Measurements from ENCODE around the gene EPS15. TPM values are rescaled to one million over a fixed set of nuclear protein-coding genes. Genes with fewer than 3 reads are reported as not detected.

Gene EPS15
- total RNA-seq, 1 donor from 2014 or later = 44.9 TPM

DNA sequence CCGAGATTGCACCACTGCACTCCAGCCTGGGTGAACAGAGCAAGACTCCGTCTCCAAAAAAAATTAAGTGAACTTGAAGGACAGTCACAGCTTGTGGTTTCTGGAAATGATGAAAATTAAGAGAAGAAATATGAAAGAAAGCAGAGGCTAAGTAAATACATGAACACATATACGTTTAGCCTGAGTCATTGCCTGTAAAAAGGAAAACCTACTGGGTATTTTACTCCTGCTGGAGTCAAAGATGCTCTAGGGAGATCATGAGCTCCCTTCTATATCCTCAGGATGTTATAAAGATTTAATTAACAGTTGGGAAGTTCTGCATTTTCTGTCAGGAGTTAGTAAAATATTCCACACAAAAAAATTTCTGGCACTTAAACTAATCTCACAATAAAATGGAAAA lies 145.2 kb downstream of the EPS15 start:
- peaks cover 6 to 33% (median 21%) of the 10 kb centered on the region in 3 donors for H3K36me3 ChIP-seq (ENCODE audit: control insufficient read depth in 3 of 3, insufficient read depth in 3 of 3, low read length in 3 of 3)
- no peaks in the 10 kb centered on the region for H3K4me1 ChIP-seq (ENCODE audit: control insufficient read depth in 3 of 3, insufficient read depth in 3 of 3, low read length in 3 of 3)
- no peaks in the 10 kb centered on the region for H3K9me3 ChIP-seq (ENCODE audit: control insufficient read depth in 3 of 3, low read length in 3 of 3)
- H3K9ac ChIP-seq (ENCODE audit: low read depth in 1 of 3, low read length in 3 of 3) = no peak overlapping the region
- H3K4me3 ChIP-seq (ENCODE audit: low read length in 3 of 3) = no peak overlapping the region
- H3K27ac ChIP-seq (ENCODE audit: low read depth, low read length) = no peak overlapping the region
- no peaks in the 10 kb centered on the region for H3K27me3 ChIP-seq (ENCODE audit: control insufficient read depth in 3 of 3, insufficient read depth in 3 of 3, low read length in 3 of 3)

DNA sequence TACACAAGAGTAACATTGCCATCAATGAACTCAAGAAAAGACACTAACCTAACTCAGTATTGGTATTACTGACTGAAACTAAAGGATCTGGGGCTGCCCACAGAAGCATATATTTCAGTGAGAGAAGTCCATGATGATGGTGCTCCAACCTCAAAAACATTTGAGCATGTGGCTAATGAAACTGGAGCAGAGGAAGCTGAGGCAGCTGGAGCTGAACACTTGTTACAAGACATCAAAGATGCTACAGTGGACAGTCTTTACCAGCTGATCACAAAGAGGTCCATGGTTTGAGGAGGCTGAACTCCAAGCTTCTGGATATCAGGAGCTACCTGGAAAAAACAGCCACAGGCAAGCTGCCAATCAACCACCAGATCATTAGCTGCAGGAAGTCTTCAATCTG lies 146.5 kb downstream of the EPS15 start:
- H3K9me3 ChIP-seq (ENCODE audit: control insufficient read depth in 3 of 3, low read length in 3 of 3) = no peaks in the 10 kb centered on the region
- no peak overlapping the region for H3K9ac ChIP-seq (ENCODE audit: low read depth in 1 of 3, low read length in 3 of 3)
- H3K27me3 ChIP-seq (ENCODE audit: control insufficient read depth in 3 of 3, insufficient read depth in 3 of 3, low read length in 3 of 3) = no peaks in the 10 kb centered on the region
- H3K27ac ChIP-seq (ENCODE audit: low read depth, low read length) = no peak overlapping the region
- no peak overlapping the region for H3K4me3 ChIP-seq (ENCODE audit: low read length in 3 of 3)
- H3K36me3 ChIP-seq (ENCODE audit: control insufficient read depth in 3 of 3, insufficient read depth in 3 of 3, low read length in 3 of 3) = peaks cover 6 to 33% (median 21%) of the 10 kb centered on the region in 3 donors
- no peaks in the 10 kb centered on the region for H3K4me1 ChIP-seq (ENCODE audit: control insufficient read depth in 3 of 3, insufficient read depth in 3 of 3, low read length in 3 of 3)

DNA sequence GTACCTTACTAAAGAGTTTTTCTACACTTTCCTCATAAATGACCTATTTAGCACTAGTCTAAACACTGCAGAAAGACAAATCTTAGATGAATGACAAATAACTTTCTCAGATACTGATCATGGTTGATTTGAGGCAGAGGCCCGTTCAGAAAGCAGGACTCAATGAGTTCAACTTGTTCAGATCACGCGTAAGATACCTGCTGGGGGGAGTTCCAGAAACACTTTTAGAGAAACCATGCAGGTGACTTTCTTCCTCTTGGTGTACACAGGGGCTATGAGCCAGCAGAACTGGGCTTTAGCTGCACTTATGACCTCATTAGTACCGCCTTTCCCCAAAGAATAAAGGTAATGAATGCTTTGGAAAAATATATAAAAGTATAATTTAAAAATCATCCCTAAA lies 149.9 kb downstream of the EPS15 start:
- no peaks in the 10 kb centered on the region for H3K27me3 ChIP-seq (ENCODE audit: control insufficient read depth in 3 of 3, insufficient read depth in 3 of 3, low read length in 3 of 3)
- no peaks in the 10 kb centered on the region for H3K9me3 ChIP-seq (ENCODE audit: control insufficient read depth in 3 of 3, low read length in 3 of 3)
- no peaks in the 10 kb centered on the region for H3K4me1 ChIP-seq (ENCODE audit: control insufficient read depth in 3 of 3, insufficient read depth in 3 of 3, low read length in 3 of 3)
- H3K36me3 ChIP-seq (ENCODE audit: control insufficient read depth in 3 of 3, insufficient read depth in 3 of 3, low read length in 3 of 3) = peaks cover 11 to 28% (median 27%) of the 10 kb centered on the region in 3 donors
- H3K27ac ChIP-seq (ENCODE audit: low read depth, low read length) = no peak overlapping the region
- H3K9ac ChIP-seq (ENCODE audit: low read depth in 1 of 3, low read length in 3 of 3) = no peak overlapping the region
- H3K4me3 ChIP-seq (ENCODE audit: low read length in 3 of 3) = no peak overlapping the region

DNA sequence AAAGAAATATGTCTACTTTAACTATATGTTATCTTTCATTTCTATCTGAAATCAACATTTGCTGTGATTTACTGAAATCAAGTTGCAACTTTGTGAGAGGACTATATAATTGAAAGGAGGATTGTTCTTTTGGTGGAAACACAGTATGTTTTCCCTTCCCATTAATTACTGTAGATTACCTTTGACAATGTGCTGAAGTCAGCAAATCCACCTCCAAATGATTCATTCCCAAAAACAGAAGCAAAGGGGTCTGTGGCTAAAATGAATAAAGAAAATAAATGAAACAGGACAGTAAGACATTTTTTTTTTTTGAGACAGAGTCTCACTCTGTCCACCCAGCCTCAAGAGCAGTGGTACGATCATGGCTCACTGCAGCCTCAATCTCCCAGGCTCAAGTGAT lies 153.3 kb downstream of the EPS15 start:
- H3K9me3 ChIP-seq (ENCODE audit: control insufficient read depth in 3 of 3, low read length in 3 of 3) = no peaks in the 10 kb centered on the region
- no peaks in the 10 kb centered on the region for H3K4me1 ChIP-seq (ENCODE audit: control insufficient read depth in 3 of 3, insufficient read depth in 3 of 3, low read length in 3 of 3)
- H3K36me3 ChIP-seq (ENCODE audit: control insufficient read depth in 3 of 3, insufficient read depth in 3 of 3, low read length in 3 of 3) = peaks cover 11 to 29% (median 21%) of the 10 kb centered on the region in 3 donors
- no peaks in the 10 kb centered on the region for H3K27me3 ChIP-seq (ENCODE audit: control insufficient read depth in 3 of 3, insufficient read depth in 3 of 3, low read length in 3 of 3)
- H3K9ac ChIP-seq (ENCODE audit: low read depth in 1 of 3, low read length in 3 of 3) = no peak overlapping the region
- H3K27ac ChIP-seq (ENCODE audit: low read depth, low read length) = no peak overlapping the region
- H3K4me3 ChIP-seq (ENCODE audit: low read length in 3 of 3) = no peak overlapping the region

DNA sequence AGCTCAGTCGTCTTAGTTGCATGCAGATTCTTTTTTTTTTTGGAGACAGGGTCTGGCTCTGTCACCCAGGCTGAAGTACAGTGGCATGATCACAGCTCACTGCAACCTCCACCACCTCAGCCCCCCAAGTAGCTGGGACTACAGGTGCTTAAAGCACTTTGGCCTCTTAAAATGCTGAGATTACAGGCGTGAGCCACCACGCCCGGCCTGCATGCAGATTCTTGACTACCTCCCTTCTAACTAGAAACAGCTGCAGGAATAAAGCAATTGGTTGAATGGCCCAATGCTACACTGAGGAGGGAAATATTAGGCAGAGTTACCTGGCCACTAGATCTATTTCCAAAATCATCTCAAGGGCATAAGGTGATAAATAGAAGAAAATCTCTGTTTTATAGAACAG lies 159.2 kb downstream of the EPS15 start:
- no peaks in the 10 kb centered on the region for H3K9me3 ChIP-seq (ENCODE audit: control insufficient read depth in 3 of 3, low read length in 3 of 3)
- H3K9ac ChIP-seq (ENCODE audit: low read depth in 1 of 3, low read length in 3 of 3) = no peak overlapping the region
- H3K36me3 ChIP-seq (ENCODE audit: control insufficient read depth in 3 of 3, insufficient read depth in 3 of 3, low read length in 3 of 3) = peaks cover 12 to 43% (median 25%) of the 10 kb centered on the region in 3 donors
- no peaks in the 10 kb centered on the region for H3K27me3 ChIP-seq (ENCODE audit: control insufficient read depth in 3 of 3, insufficient read depth in 3 of 3, low read length in 3 of 3)
- H3K4me3 ChIP-seq (ENCODE audit: low read length in 3 of 3) = no peak overlapping the region
- no peaks in the 10 kb centered on the region for H3K4me1 ChIP-seq (ENCODE audit: control insufficient read depth in 3 of 3, insufficient read depth in 3 of 3, low read length in 3 of 3)
- H3K27ac ChIP-seq (ENCODE audit: low read depth, low read length) = no peak overlapping the region

DNA sequence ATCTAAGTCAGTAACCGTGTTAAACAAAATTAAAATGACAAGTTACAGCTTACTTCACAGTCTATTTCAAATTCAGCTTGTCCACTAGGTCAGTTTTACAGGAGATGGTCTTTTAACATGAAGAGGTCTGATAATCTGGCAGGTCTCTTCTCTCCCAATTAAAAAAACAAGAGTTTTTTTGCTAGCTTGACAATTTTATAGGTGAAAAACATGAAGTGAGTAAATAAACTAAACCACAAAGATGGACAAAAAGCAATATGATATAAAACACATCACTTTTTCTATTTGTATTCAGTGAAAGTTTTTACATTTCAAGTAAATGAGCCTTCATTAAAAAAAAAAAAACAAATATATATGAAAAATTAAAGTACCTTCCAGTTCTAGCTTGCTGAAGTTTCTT lies 163.7 kb downstream of the EPS15 start:
- Histone ChIP-seq H3K4me3 (ENCODE audit: low read length in 3 of 3) (no peak overlapping the region), H3K4me1 (ENCODE audit: control insufficient read depth in 3 of 3, insufficient read depth in 3 of 3, low read length in 3 of 3) (no peaks in the 10 kb centered on the region), H3K9me3 (ENCODE audit: control insufficient read depth in 3 of 3, low read length in 3 of 3) (no peaks in the 10 kb centered on the region), H3K27me3 (ENCODE audit: control insufficient read depth in 3 of 3, insufficient read depth in 3 of 3, low read length in 3 of 3) (no peaks in the 10 kb centered on the region), H3K36me3 (ENCODE audit: control insufficient read depth in 3 of 3, insufficient read depth in 3 of 3, low read length in 3 of 3) (peaks cover 5 to 22% (median 16%) of the 10 kb centered on the region in 3 donors), H3K9ac (ENCODE audit: low read depth in 1 of 3, low read length in 3 of 3) (no peak overlapping the region), H3K27ac (ENCODE audit: low read depth, low read length) (no peak overlapping the region)

DNA sequence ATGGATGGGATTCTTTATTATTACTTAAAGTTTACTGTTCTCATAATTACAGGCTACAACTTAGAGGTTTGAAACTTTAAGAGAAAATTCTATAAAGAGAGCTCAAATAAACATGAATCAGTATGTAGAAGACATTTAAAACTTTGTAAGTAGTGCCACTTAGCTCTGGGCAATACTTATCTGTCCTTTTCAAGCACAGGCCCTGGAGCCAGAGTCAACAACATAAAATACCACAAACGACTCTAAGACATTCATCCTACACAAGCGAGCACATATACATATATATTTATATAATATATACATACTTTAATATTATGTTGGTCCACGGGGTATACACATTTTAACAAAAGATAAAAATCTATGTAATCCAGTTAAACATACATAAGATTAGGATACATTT lies 164.7 kb downstream of the EPS15 start:
- Histone ChIP-seq H3K4me3 (ENCODE audit: low read length in 3 of 3) (no peak overlapping the region), H3K27me3 (ENCODE audit: control insufficient read depth in 3 of 3, insufficient read depth in 3 of 3, low read length in 3 of 3) (no peaks in the 10 kb centered on the region), H3K9ac (ENCODE audit: low read depth in 1 of 3, low read length in 3 of 3) (no peak overlapping the region), H3K9me3 (ENCODE audit: control insufficient read depth in 3 of 3, low read length in 3 of 3) (no peaks in the 10 kb centered on the region), H3K36me3 (ENCODE audit: control insufficient read depth in 3 of 3, insufficient read depth in 3 of 3, low read length in 3 of 3) (peaks cover 2 to 16% (median 16%) of the 10 kb centered on the region in 3 donors), H3K4me1 (ENCODE audit: control insufficient read depth in 3 of 3, insufficient read depth in 3 of 3, low read length in 3 of 3) (no peaks in the 10 kb centered on the region), H3K27ac (ENCODE audit: low read depth, low read length) (no peak overlapping the region)

DNA sequence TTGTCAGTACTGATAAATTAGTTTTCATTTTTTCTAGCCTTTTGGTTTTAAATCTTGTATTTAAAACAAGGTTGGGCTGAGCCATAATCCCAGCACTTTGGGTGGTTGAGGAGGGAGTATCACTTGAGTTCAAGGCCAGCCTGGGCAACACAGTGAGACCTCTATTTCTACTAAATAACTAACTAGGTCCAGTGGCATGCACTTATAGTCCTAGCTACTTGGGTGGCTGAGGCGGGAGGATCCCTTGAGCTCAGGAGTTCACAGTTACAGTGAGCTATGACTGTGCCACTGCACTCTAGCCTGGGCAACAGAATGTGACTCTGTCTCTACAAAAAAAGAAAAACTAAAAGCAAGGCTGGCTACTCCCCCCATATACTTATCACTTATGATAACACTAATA lies 167.2 kb downstream of the EPS15 start:
- Histone ChIP-seq H3K4me3 (ENCODE audit: low read length in 3 of 3) (no peak overlapping the region), H3K27ac (ENCODE audit: low read depth, low read length) (no peak overlapping the region), H3K36me3 (ENCODE audit: control insufficient read depth in 3 of 3, insufficient read depth in 3 of 3, low read length in 3 of 3) (peaks cover 0 to 12% (median 12%) of the 10 kb centered on the region in 3 donors), H3K9ac (ENCODE audit: low read depth in 1 of 3, low read length in 3 of 3) (no peak overlapping the region), H3K9me3 (ENCODE audit: control insufficient read depth in 3 of 3, low read length in 3 of 3) (no peaks in the 10 kb centered on the region), H3K27me3 (ENCODE audit: control insufficient read depth in 3 of 3, insufficient read depth in 3 of 3, low read length in 3 of 3) (no peaks in the 10 kb centered on the region), H3K4me1 (ENCODE audit: control insufficient read depth in 3 of 3, insufficient read depth in 3 of 3, low read length in 3 of 3) (no peaks in the 10 kb centered on the region)

DNA sequence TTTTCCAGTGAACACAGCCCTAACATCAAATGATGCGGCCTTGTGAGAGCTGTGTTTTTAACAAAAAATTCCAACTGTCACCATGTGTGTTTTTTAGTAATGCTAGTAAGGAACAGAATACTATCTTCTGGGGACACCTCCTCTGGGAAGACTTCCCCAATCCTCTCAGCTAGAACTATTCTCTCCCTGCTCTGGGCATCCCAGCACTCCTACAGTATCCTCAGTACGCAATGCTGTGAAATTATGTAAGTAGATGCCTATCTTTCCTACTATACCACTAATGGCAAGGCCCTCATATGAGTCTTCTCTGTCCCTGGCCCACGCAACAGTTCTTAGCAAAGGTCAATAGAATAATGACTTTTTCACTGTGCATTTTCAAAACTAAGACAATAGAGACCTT lies 169.2 kb downstream of the EPS15 start:
- H3K36me3 ChIP-seq (ENCODE audit: control insufficient read depth in 3 of 3, insufficient read depth in 3 of 3, low read length in 3 of 3) = peaks cover 0 to 2% (median 1%) of the 10 kb centered on the region in 3 donors
- H3K27ac ChIP-seq (ENCODE audit: low read depth, low read length) = no peak overlapping the region
- peaks cover 6 to 13% (median 9%) of the 10 kb centered on the region in 3 donors for H3K27me3 ChIP-seq (ENCODE audit: control insufficient read depth in 3 of 3, insufficient read depth in 3 of 3, low read length in 3 of 3)
- H3K9me3 ChIP-seq (ENCODE audit: control insufficient read depth in 3 of 3, low read length in 3 of 3) = no peaks in the 10 kb centered on the region
- no peak overlapping the region for H3K4me3 ChIP-seq (ENCODE audit: low read length in 3 of 3)
- H3K4me1 ChIP-seq (ENCODE audit: control insufficient read depth in 3 of 3, insufficient read depth in 3 of 3, low read length in 3 of 3) = peaks cover 0 to 11% (median 5%) of the 10 kb centered on the region in 3 donors
- H3K9ac ChIP-seq (ENCODE audit: low read depth in 1 of 3, low read length in 3 of 3) = no peak overlapping the region

DNA sequence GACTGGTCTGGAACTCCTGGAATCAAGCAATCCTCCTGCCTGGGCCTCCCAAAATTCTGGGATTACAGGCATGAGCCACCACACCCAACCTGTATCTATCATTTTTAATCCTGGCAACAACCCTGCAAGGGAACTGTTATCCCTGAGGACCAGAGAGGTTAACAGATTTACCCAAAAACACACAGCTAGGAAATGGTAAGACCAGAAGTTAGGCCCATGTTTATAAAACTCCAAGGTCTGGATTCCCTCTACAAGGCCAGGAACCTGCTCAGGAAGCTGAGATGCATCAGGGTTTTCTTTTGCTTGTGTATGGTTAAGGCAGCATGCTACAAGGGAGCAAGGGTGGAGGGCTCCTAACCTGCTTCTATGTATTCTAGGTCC lies 170.9 kb downstream of the EPS15 start:
- Histone ChIP-seq H3K27me3 (ENCODE audit: control insufficient read depth in 3 of 3, insufficient read depth in 3 of 3, low read length in 3 of 3) (peaks cover 17 to 30% (median 25%) of the 10 kb centered on the region in 3 donors), H3K36me3 (ENCODE audit: control insufficient read depth in 3 of 3, insufficient read depth in 3 of 3, low read length in 3 of 3) (peaks cover 0 to 2% (median 0%) of the 10 kb centered on the region in 3 donors), H3K27ac (ENCODE audit: low read depth, low read length) (no peak overlapping the region), H3K9me3 (ENCODE audit: control insufficient read depth in 3 of 3, low read length in 3 of 3) (no peaks in the 10 kb centered on the region), H3K4me1 (ENCODE audit: control insufficient read depth in 3 of 3, insufficient read depth in 3 of 3, low read length in 3 of 3) (peaks cover 4 to 11% (median 5%) of the 10 kb centered on the region in 3 donors), H3K4me3 (ENCODE audit: low read length in 3 of 3) (no peak overlapping the region), H3K9ac (ENCODE audit: low read depth in 1 of 3, low read length in 3 of 3) (no peak overlapping the region)

Measured in skeletal muscle tissue (tissue), 4 donors.